ENCODE results near the gene P4HA1.
"Not testable (repeated sequence)": the region's sequence is repeated elsewhere in the genome, so short reads cannot be mapped to it uniquely, and the experiment has no call there.

P4HA1 gene

GRCh38 chr10:73117976-73118743, 21.5 kb upstream of the P4HA1 start:
- Histone ChIP-seq H3K9ac (ENCODE audit: low read depth in 1 of 2, low read length in 2 of 2) (no peak overlapping the region), H3K4me1 (ENCODE audit: control insufficient read depth in 2 of 2, insufficient read depth in 2 of 2, low read length in 2 of 2) (no peaks in the 10 kb centered on the region), H3K4me3 (ENCODE audit: low read length in 2 of 2) (no peak overlapping the region), H3K27me3 (ENCODE audit: control insufficient read depth in 2 of 2, insufficient read depth in 2 of 2, low read length in 2 of 2) (no peaks in the 10 kb centered on the region), H3K27ac (ENCODE audit: low read depth in 2 of 2, low read length in 2 of 2) (no peak overlapping the region), H3K36me3 (ENCODE audit: control insufficient read depth in 2 of 2, insufficient read depth in 2 of 2, low read length in 2 of 2) (peaks cover 0 to 13% of the 10 kb centered on the region in 2 donors), H3K9me3 (ENCODE audit: control insufficient read depth in 2 of 2, low read length in 2 of 2) (no peaks in the 10 kb centered on the region)

- Histone ChIP-seq H3K4me1 (ENCODE audit: control insufficient read depth in 2 of 2, insufficient read depth in 2 of 2, low read length in 2 of 2) (no peaks in the 10 kb centered on the region), H3K9me3 (ENCODE audit: control insufficient read depth in 2 of 2, low read length in 2 of 2) (no peaks in the 10 kb centered on the region), H3K4me3 (ENCODE audit: low read length in 2 of 2) (no peak overlapping the region), H3K36me3 (ENCODE audit: control insufficient read depth in 2 of 2, insufficient read depth in 2 of 2, low read length in 2 of 2) (peaks cover 0 to 13% of the 10 kb centered on the region in 2 donors), H3K9ac (ENCODE audit: low read depth in 1 of 2, low read length in 2 of 2) (no peak overlapping the region), H3K27ac (ENCODE audit: low read depth in 2 of 2, low read length in 2 of 2) (no peak overlapping the region), H3K27me3 (ENCODE audit: control insufficient read depth in 2 of 2, insufficient read depth in 2 of 2, low read length in 2 of 2) (no peaks in the 10 kb centered on the region)
Measured at GRCh38 chr10:73116017-73116416, 19.4 kb upstream of the P4HA1 start.

- Histone ChIP-seq H3K9ac (ENCODE audit: low read depth in 1 of 2, low read length in 2 of 2) (no peak overlapping the region), H3K36me3 (ENCODE audit: control insufficient read depth in 2 of 2, insufficient read depth in 2 of 2, low read length in 2 of 2) (peaks cover 0 to 2% of the 10 kb centered on the region in 2 donors), H3K27ac (ENCODE audit: low read depth in 2 of 2, low read length in 2 of 2) (no peak overlapping the region), H3K4me3 (ENCODE audit: low read length in 2 of 2) (no peak overlapping the region), H3K4me1 (ENCODE audit: control insufficient read depth in 2 of 2, insufficient read depth in 2 of 2, low read length in 2 of 2) (no peaks in the 10 kb centered on the region), H3K9me3 (ENCODE audit: control insufficient read depth in 2 of 2, low read length in 2 of 2) (no peaks in the 10 kb centered on the region), H3K27me3 (ENCODE audit: control insufficient read depth in 2 of 2, insufficient read depth in 2 of 2, low read length in 2 of 2) (no peaks in the 10 kb centered on the region)
Measured at GRCh38 chr10:73113551-73113950, 16.9 kb upstream of the P4HA1 start.

GRCh38 chr10:73112032-73112431, 15.4 kb upstream of the P4HA1 start:
- H3K27ac ChIP-seq (ENCODE audit: low read depth in 2 of 2, low read length in 2 of 2); H3K36me3 ChIP-seq (ENCODE audit: control insufficient read depth in 2 of 2, insufficient read depth in 2 of 2, low read length in 2 of 2); H3K4me1 ChIP-seq (ENCODE audit: control insufficient read depth in 2 of 2, insufficient read depth in 2 of 2, low read length in 2 of 2): not testable (repeated sequence)

GRCh38 chr10:73110345-73110849, 13.7 kb upstream of the P4HA1 start, which contains the start of gene NUDT13:
Gene NUDT13 (plus strand): TSS chr10:73110455. CDS start chr10:73114366, 3,911 bp downstream.
- no peaks in the 10 kb centered on the region for H3K9me3 ChIP-seq (ENCODE audit: control insufficient read depth in 2 of 2, low read length in 2 of 2)
- no peaks in the 10 kb centered on the region for H3K4me1 ChIP-seq (ENCODE audit: control insufficient read depth in 2 of 2, insufficient read depth in 2 of 2, low read length in 2 of 2)
- no peaks in the 10 kb centered on the region for H3K27me3 ChIP-seq (ENCODE audit: control insufficient read depth in 2 of 2, insufficient read depth in 2 of 2, low read length in 2 of 2)
- H3K27ac ChIP-seq (ENCODE audit: low read depth in 2 of 2, low read length in 2 of 2), result peak within 1 kb of the TSS; percentile 83 to 85
- peaks cover 0 to 2% of the 10 kb centered on the region in 2 donors for H3K36me3 ChIP-seq (ENCODE audit: control insufficient read depth in 2 of 2, insufficient read depth in 2 of 2, low read length in 2 of 2)
- peak within 1 kb of the TSS; percentile 64 to 85 for H3K9ac ChIP-seq (ENCODE audit: low read depth in 1 of 2, low read length in 2 of 2)
- peak within 1 kb of the TSS; percentile 62 to 94 for H3K4me3 ChIP-seq (ENCODE audit: low read length in 2 of 2)

More at GRCh38 chr10:73112032-73112431, 15.4 kb upstream of the P4HA1 start:
- H3K27me3 ChIP-seq (ENCODE audit: control insufficient read depth in 2 of 2, insufficient read depth in 2 of 2, low read length in 2 of 2); H3K9ac ChIP-seq (ENCODE audit: low read depth in 1 of 2, low read length in 2 of 2); H3K9me3 ChIP-seq (ENCODE audit: control insufficient read depth in 2 of 2, low read length in 2 of 2); H3K4me3 ChIP-seq (ENCODE audit: low read length in 2 of 2): not testable (repeated sequence)

- not testable (repeated sequence) for H3K27ac ChIP-seq (ENCODE audit: low read depth in 2 of 2, low read length in 2 of 2); H3K9ac ChIP-seq (ENCODE audit: low read depth in 1 of 2, low read length in 2 of 2); H3K4me3 ChIP-seq (ENCODE audit: low read length in 2 of 2); H3K4me1 ChIP-seq (ENCODE audit: control insufficient read depth in 2 of 2, insufficient read depth in 2 of 2, low read length in 2 of 2); H3K36me3 ChIP-seq (ENCODE audit: control insufficient read depth in 2 of 2, insufficient read depth in 2 of 2, low read length in 2 of 2); H3K27me3 ChIP-seq (ENCODE audit: control insufficient read depth in 2 of 2, insufficient read depth in 2 of 2, low read length in 2 of 2); H3K9me3 ChIP-seq (ENCODE audit: control insufficient read depth in 2 of 2, low read length in 2 of 2)
Measured at GRCh38 chr10:73109248-73109652, 12.6 kb upstream of the P4HA1 start.

GRCh38 chr10:73106301-73106700, 9.6 kb upstream of the P4HA1 start:
- Histone ChIP-seq H3K27me3 (ENCODE audit: control insufficient read depth in 2 of 2, insufficient read depth in 2 of 2, low read length in 2 of 2) (no peaks in the 10 kb centered on the region), H3K9ac (ENCODE audit: low read depth in 1 of 2, low read length in 2 of 2) (no peak overlapping the region), H3K9me3 (ENCODE audit: control insufficient read depth in 2 of 2, low read length in 2 of 2) (no peaks in the 10 kb centered on the region), H3K4me3 (ENCODE audit: low read length in 2 of 2) (no peak overlapping the region), H3K27ac (ENCODE audit: low read depth in 2 of 2, low read length in 2 of 2) (no peak overlapping the region), H3K36me3 (ENCODE audit: control insufficient read depth in 2 of 2, insufficient read depth in 2 of 2, low read length in 2 of 2) (no peaks in the 10 kb centered on the region), H3K4me1 (ENCODE audit: control insufficient read depth in 2 of 2, insufficient read depth in 2 of 2, low read length in 2 of 2) (no peaks in the 10 kb centered on the region)

GRCh38 chr10:73099141-73099540, 2.5 kb upstream of the P4HA1 start:
- Histone ChIP-seq H3K4me3 (ENCODE audit: low read length in 2 of 2) (no peak overlapping the region), H3K27me3 (ENCODE audit: control insufficient read depth in 2 of 2, insufficient read depth in 2 of 2, low read length in 2 of 2) (no peaks in the 10 kb centered on the region), H3K9ac (ENCODE audit: low read depth in 1 of 2, low read length in 2 of 2) (no peak overlapping the region), H3K27ac (ENCODE audit: low read depth in 2 of 2, low read length in 2 of 2) (no peak overlapping the region), H3K9me3 (ENCODE audit: control insufficient read depth in 2 of 2, low read length in 2 of 2) (no peaks in the 10 kb centered on the region), H3K4me1 (ENCODE audit: control insufficient read depth in 2 of 2, insufficient read depth in 2 of 2, low read length in 2 of 2) (peaks cover 5 to 11% of the 10 kb centered on the region in 2 donors), H3K36me3 (ENCODE audit: control insufficient read depth in 2 of 2, insufficient read depth in 2 of 2, low read length in 2 of 2) (peaks cover 0 to 2% of the 10 kb centered on the region in 2 donors)

GRCh38 chr10:73097305-73097670, 622 bp upstream of the P4HA1 start:
- Histone ChIP-seq H3K4me1 (ENCODE audit: control insufficient read depth in 2 of 2, insufficient read depth in 2 of 2, low read length in 2 of 2) (peaks cover 8 to 11% of the 10 kb centered on the region in 2 donors), H3K27ac (ENCODE audit: low read depth in 2 of 2, low read length in 2 of 2) (peak overlapping the region; percentile 90 to 94), H3K9ac (ENCODE audit: low read depth in 1 of 2, low read length in 2 of 2) (peak overlapping the region; percentile 60 to 95), H3K4me3 (ENCODE audit: low read length in 2 of 2) (peak overlapping the region; percentile 82 to 95), H3K27me3 (ENCODE audit: control insufficient read depth in 2 of 2, insufficient read depth in 2 of 2, low read length in 2 of 2) (no peaks in the 10 kb centered on the region), H3K36me3 (ENCODE audit: control insufficient read depth in 2 of 2, insufficient read depth in 2 of 2, low read length in 2 of 2) (peaks cover 0 to 2% of the 10 kb centered on the region in 2 donors), H3K9me3 (ENCODE audit: control insufficient read depth in 2 of 2, low read length in 2 of 2) (no peaks in the 10 kb centered on the region)

- H3K27ac ChIP-seq (ENCODE audit: low read depth in 2 of 2, low read length in 2 of 2), result peak overlapping the region; percentile 90 to 94
- peak overlapping the region; percentile 82 to 95 for H3K4me3 ChIP-seq (ENCODE audit: low read length in 2 of 2)
- H3K9ac ChIP-seq (ENCODE audit: low read depth in 1 of 2, low read length in 2 of 2), result peak overlapping the region; percentile 95
- no peaks in the 10 kb centered on the region for H3K9me3 ChIP-seq (ENCODE audit: control insufficient read depth in 2 of 2, low read length in 2 of 2)
- no peaks in the 10 kb centered on the region for H3K27me3 ChIP-seq (ENCODE audit: control insufficient read depth in 2 of 2, insufficient read depth in 2 of 2, low read length in 2 of 2)
- H3K4me1 ChIP-seq (ENCODE audit: control insufficient read depth in 2 of 2, insufficient read depth in 2 of 2, low read length in 2 of 2), result peaks cover 8 to 11% of the 10 kb centered on the region in 2 donors
- H3K36me3 ChIP-seq (ENCODE audit: control insufficient read depth in 2 of 2, insufficient read depth in 2 of 2, low read length in 2 of 2), result peaks cover 0 to 2% of the 10 kb centered on the region in 2 donors
Measured at GRCh38 chr10:73096041-73096448, 621 bp downstream of the P4HA1 start.
